OCI-LY7 (cell line): ENCODE results near the gene ACCS. TPM values are rescaled to one million over a fixed set of nuclear protein-coding genes. Genes with fewer than 3 reads are reported as not detected.

Experiments used
- BruUV-seq: library from RNA; stranded (reverse); fragments of 400-500 nt; replicated peaks from 2 replicates; lab custom pipeline; 2021; lab: Mats Ljungman, UMichigan
- CTCF ChIA-PET: fragments of 300-600 bp; sonication (Branson Sonifier 250); formaldehyde crosslinking; loops from one replicate; lab custom pipeline; 2022; ENCODE audit warnings: antibody characterized with exemption; ENCODE audit not compliant: unreplicated experiment; lab: Charles Lee
- POLR2A ChIA-PET: fragments of 300-600 bp; sonication (Branson Sonifier 250); formaldehyde crosslinking; loops from one replicate; lab custom pipeline; 2022; ENCODE audit warnings: antibody characterized with exemption; lab: Charles Lee
- DNase-seq: peaks from one replicate; pipeline ENCODE4 v3.0.0-alpha.2; 2015; ENCODE audit warnings: low spot score
- H2AFZ ChIP-seq: fragments of 200-600 bp; sonication (generic), shearing (Covaris generic); 2 replicates; pipeline ENCODE4 v1.6.1; 2014; ENCODE audit warnings: mild to moderate bottlenecking, antibody characterized with exemption, low read length, moderate library complexity
- H3K27ac ChIP-seq: fragments of 200-600 bp; sonication (generic); 2 replicates; pipeline ENCODE4 v1.5.1; 2014; ENCODE audit warnings: mixed run types, low read depth, mild to moderate bottlenecking, moderate library complexity, low read length, inconsistent platforms; ENCODE audit not compliant: poor library complexity, severe bottlenecking
- H3K36me3 ChIP-seq: fragments of 200-600 bp; sonication (generic); 2 replicates; pipeline ENCODE4 v1.6.1; 2014; ENCODE audit warnings: mild to moderate bottlenecking, antibody characterized with exemption, low read length, moderate library complexity, mixed read lengths; ENCODE audit not compliant: insufficient read depth
- H3K4me1 ChIP-seq: fragments of 200-600 bp; sonication (generic); 2 replicates; pipeline ENCODE4 v1.5.1; 2014; ENCODE audit warnings: mild to moderate bottlenecking, low read length; ENCODE audit not compliant: insufficient read depth, poor library complexity, severe bottlenecking
- H3K4me2 ChIP-seq: fragments of 200-600 bp; sonication (generic); 2 replicates; pipeline ENCODE4 v1.6.1; 2014; ENCODE audit warnings: mild to moderate bottlenecking, low read length
- H3K4me3 ChIP-seq: fragments of 200-600 bp; sonication (generic); 2 replicates; pipeline ENCODE4 v1.5.1; 2014; ENCODE audit warnings: mild to moderate bottlenecking, low read depth, low read length; ENCODE audit not compliant: poor library complexity, severe bottlenecking
- H3K79me2 ChIP-seq: fragments of 200-600 bp; sonication (generic); 2 replicates; pipeline ENCODE4 v1.6.1; 2016; ENCODE audit warnings: low read depth, mild to moderate bottlenecking, low read length, moderate library complexity, mixed read lengths; ENCODE audit not compliant: insufficient read depth
- H3K9me2 ChIP-seq: fragments of 200-600 bp; sonication (generic); 2 replicates; pipeline ENCODE4 v1.6.1; 2016; ENCODE audit warnings: mild to moderate bottlenecking, low read length, mixed read lengths; ENCODE audit not compliant: insufficient read depth
- H3K9me3 ChIP-seq: fragments of 200-600 bp; sonication (generic); 2 replicates; pipeline ENCODE4 v1.6.1; 2014; ENCODE audit warnings: mild to moderate bottlenecking, mixed run types, low read length, mixed read lengths
- H4K20me1 ChIP-seq: fragments of 200-600 bp; sonication (generic); 2 replicates; pipeline ENCODE4 v1.6.1; 2014; ENCODE audit warnings: mild to moderate bottlenecking, antibody characterized with exemption, low read length, moderate library complexity, mixed read lengths; ENCODE audit not compliant: insufficient read depth
- EZH2phosphoT487 ChIP-seq: fragments of 200-600 bp; sonication (generic); IDR thresholded peaks from 2 replicates; pipeline ENCODE4 v1.6.1; 2018; ENCODE audit warnings: low read depth, borderline replicate concordance, mild to moderate bottlenecking, mixed run types, antibody characterized with exemption, low read length, moderate library complexity, mixed read lengths
- intact Hi-C: fragments of 100-400 bp; cut with micrococcal nuclease; formaldehyde crosslinking; loops from one replicate; pipeline ENCODE4 v1.10.0; 2022; ENCODE audit not compliant: unreplicated experiment
- total RNA-seq, 2 experiments: library from RNA; depleted of rRNA in 1 of 2; stranded (reverse); fragments of >200 nt in 1 of 2; shearing (Covaris generic) in 1 of 2; gene quantifications; 2 replicates each; pipeline ENCODE4 v1.2.3, GENCODE V29; 2014 to 2022
- TF ChIP-seq, protein P1 (sequence below): fragments of 200-600 bp; sonication (generic); conservative IDR thresholded peaks from 2 replicates; pipeline ENCODE4 v1.5.1; 2014; ENCODE audit warnings: mild to moderate bottlenecking, antibody characterized with exemption, low read length, moderate library complexity, mixed read lengths

Gene ACCS
- total RNA-seq, 2 experiments from 2014 or later = not detected

DNA sequence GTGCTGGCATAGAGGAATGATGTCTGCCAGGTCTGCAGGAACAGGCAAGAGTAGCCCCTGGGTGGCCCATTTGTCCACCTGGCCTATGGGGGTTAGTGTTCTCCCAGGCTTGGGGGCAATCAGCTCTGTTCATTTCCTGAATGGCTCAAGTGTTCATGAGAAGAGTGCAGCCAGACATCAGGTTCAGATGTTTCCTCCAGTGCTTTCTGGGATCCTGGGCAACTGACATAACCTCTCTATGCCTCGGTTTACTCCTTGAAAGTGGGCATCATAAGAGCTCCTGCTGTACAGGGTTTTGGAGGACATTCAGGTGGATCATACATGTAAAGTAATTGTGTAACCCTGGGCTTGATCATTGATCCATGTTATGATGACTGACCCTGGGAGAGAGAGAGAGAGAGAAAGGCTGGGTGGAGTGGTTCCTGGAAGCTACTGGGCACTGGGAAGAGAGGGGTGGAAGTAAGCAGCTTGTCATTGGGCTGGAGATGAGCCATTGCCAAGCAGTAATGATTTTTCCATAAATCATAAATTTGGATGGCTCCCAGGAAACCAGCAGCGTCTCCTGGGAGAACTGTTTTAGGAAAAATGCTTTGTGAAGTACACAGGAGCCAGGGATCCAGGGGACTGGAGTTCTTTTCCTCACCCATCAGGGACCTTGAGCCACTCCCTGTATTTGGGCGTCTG, 48.5 kb upstream of the ACCS start:
- intact Hi-C loops = no loop called here

DNA sequence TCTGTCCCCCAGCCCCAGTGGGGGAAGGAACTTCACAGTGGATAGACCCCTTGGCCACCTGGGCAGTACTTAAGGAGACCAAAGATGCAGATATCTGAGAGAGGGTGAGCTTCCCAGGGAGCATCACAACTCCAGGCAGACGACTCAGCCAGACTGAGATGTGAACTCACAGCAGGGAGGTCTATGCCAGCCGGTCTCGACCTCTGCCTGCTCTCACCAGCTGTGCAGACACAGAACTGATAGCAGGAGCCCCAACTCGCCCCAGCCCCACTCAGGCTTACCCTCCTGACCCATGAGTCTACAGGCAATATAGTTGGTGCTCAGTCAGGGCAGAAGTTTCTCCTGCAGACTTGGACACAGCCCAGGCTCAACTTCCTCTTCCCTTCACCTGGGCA, 47.9 kb upstream of the ACCS start:
- BruUV-seq = no TSS peak
- Histone ChIP-seq H3K9me3 (no peaks in the 10 kb centered on the region), H3K79me2 (no peaks in the 10 kb centered on the region), H3K27ac (no peak overlapping the region), H2AFZ (no peak overlapping the region), H3K36me3 (no peaks in the 10 kb centered on the region), H3K4me3 (no peak overlapping the region), H4K20me1 (no peaks in the 10 kb centered on the region), H3K9me2 (no peaks in the 10 kb centered on the region), H3K4me1 (no peaks in the 10 kb centered on the region), H3K4me2 (no peak overlapping the region)
- DNase-seq = no peak
- POLR2A ChIA-PET = no interaction called here
- no peak for TF ChIP-seq EZH2phosphoT487
- TF ChIP-seq, protein P1, sequence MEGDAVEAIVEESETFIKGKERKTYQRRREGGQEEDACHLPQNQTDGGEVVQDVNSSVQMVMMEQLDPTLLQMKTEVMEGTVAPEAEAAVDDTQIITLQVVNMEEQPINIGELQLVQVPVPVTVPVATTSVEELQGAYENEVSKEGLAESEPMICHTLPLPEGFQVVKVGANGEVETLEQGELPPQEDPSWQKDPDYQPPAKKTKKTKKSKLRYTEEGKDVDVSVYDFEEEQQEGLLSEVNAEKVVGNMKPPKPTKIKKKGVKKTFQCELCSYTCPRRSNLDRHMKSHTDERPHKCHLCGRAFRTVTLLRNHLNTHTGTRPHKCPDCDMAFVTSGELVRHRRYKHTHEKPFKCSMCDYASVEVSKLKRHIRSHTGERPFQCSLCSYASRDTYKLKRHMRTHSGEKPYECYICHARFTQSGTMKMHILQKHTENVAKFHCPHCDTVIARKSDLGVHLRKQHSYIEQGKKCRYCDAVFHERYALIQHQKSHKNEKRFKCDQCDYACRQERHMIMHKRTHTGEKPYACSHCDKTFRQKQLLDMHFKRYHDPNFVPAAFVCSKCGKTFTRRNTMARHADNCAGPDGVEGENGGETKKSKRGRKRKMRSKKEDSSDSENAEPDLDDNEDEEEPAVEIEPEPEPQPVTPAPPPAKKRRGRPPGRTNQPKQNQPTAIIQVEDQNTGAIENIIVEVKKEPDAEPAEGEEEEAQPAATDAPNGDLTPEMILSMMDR = no peak
- CTCF ChIA-PET = no interaction called here
- intact Hi-C loops = no loop called here

More for the DNA sequence above, 48.5 kb upstream of the ACCS start:
- H3K9me3 ChIP-seq = no peaks in the 10 kb centered on the region
- H3K27ac ChIP-seq = no peak overlapping the region
- no peak overlapping the region for H2AFZ ChIP-seq
- TF ChIP-seq EZH2phosphoT487 = no peak
- TF ChIP-seq, protein P1 = no peak
- H3K4me2 ChIP-seq = no peak overlapping the region
- no peak overlapping the region for H3K4me3 ChIP-seq
- no peaks in the 10 kb centered on the region for H3K79me2 ChIP-seq
- ChIA-PET POLR2A (no interaction called here), CTCF (no interaction called here)
- no TSS peak for BruUV-seq
- no peaks in the 10 kb centered on the region for H3K9me2 ChIP-seq
- no peaks in the 10 kb centered on the region for H3K4me1 ChIP-seq
- no peaks in the 10 kb centered on the region for H4K20me1 ChIP-seq
- DNase-seq = no peak
- H3K36me3 ChIP-seq = no peaks in the 10 kb centered on the region

DNA sequence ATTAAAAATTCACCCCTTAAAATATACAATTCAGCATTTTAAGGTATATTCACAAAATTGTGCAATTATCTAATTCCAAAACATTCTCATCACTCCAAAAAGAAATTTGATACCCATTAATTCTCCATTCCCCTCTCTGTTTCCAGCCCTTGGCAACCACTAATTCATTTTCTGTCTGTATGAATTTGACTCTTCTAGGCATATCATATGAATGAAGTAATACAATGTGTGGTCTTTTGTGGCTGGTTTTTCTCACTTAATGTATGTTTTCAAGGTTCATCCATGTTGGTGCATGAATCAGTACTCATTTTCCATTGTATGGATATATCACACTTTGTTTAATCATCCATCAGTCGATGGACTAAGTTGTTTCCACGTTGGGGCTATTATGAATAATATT, 47.2 kb upstream of the ACCS start:
- H3K4me1 ChIP-seq = no peaks in the 10 kb centered on the region
- no peak overlapping the region for H2AFZ ChIP-seq
- POLR2A ChIA-PET = no interaction called here
- H3K27ac ChIP-seq = no peak overlapping the region
- H4K20me1 ChIP-seq = no peaks in the 10 kb centered on the region
- no peak overlapping the region for H3K4me3 ChIP-seq
- CTCF ChIA-PET = no interaction called here
- TF ChIP-seq, protein P1 = no peak
- TF ChIP-seq EZH2phosphoT487 = no peak
- H3K79me2 ChIP-seq = no peaks in the 10 kb centered on the region
- H3K4me2 ChIP-seq = no peak overlapping the region
- DNase-seq = no peak
- no peaks in the 10 kb centered on the region for H3K9me2 ChIP-seq
- H3K36me3 ChIP-seq = no peaks in the 10 kb centered on the region
- BruUV-seq = no TSS peak
- intact Hi-C loops = no loop called here
- no peaks in the 10 kb centered on the region for H3K9me3 ChIP-seq
